Forelimb muscle (tissue), 1 donor: Measurements from ENCODE around the gene AKAP12. TPM values are rescaled to one million over a fixed set of nuclear protein-coding genes. Genes with fewer than 3 reads are reported as not detected.

Experiments used
- DNase-seq: peaks from one replicate; pipeline ENCODE4 v3.0.0-alpha.2; 2013; ENCODE audit warnings: low read depth
- polyA plus RNA-seq: library from polyadenylated mRNA; unstranded; fragments of 120-200 nt; gene quantifications from one replicate; pipeline ENCODE4 v1.2.1, GENCODE V29; 2013; ENCODE audit not compliant: insufficient read length

AKAP12 gene
- polyA plus RNA-seq, 1 donor, result 105 TPM

GRCh38 chr6:151279891-151280290 lies 40.1 kb downstream of the AKAP12 start:
- no peak for DNase-seq

GRCh38 chr6:151280859-151281258 lies 41.1 kb downstream of the AKAP12 start:
- no peak for DNase-seq

GRCh38 chr6:151284012-151284411 lies 44.2 kb downstream of the AKAP12 start:
- no peak for DNase-seq

- no peak for DNase-seq
These were observed 44.8 kb downstream of the AKAP12 start for GRCh38 chr6:151284548-151285017.

GRCh38 chr6:151285122-151285521 lies 45.4 kb downstream of the AKAP12 start:
- DNase-seq, result peak; percentile 73

GRCh38 chr6:151286214-151286613 lies 46.4 kb downstream of the AKAP12 start:
- DNase-seq, result no peak

- DNase-seq, result no peak
These were observed 49.1 kb downstream of the AKAP12 start for GRCh38 chr6:151288712-151289398.

GRCh38 chr6:151289399-151290007 lies 49.7 kb downstream of the AKAP12 start:
- DNase-seq, result no peak

GRCh38 chr6:151290877-151291721 lies 51.3 kb downstream of the AKAP12 start:
- no peak for DNase-seq

- no peak for DNase-seq
These were observed 51.9 kb downstream of the AKAP12 start for GRCh38 chr6:151291722-151292059.

GRCh38 chr6:151292974-151293687 lies 53.4 kb downstream of the AKAP12 start:
- DNase-seq, result no peak

- no peak for DNase-seq
These were observed 53.9 kb downstream of the AKAP12 start for GRCh38 chr6:151293688-151294016.

GRCh38 chr6:151294561-151295101 lies 54.9 kb downstream of the AKAP12 start:
- no peak for DNase-seq

GRCh38 chr6:151297886-151298285 lies 58.1 kb downstream of the AKAP12 start:
- no peak for DNase-seq

- DNase-seq, result no peak
These were observed 59.2 kb downstream of the AKAP12 start for GRCh38 chr6:151299011-151299410.

GRCh38 chr6:151300267-151300991 lies 60.7 kb downstream of the AKAP12 start:
- no peak for DNase-seq

- DNase-seq, result no peak
These were observed 61.8 kb downstream of the AKAP12 start for GRCh38 chr6:151301547-151301946.

- no peak for DNase-seq
These were observed 63.5 kb downstream of the AKAP12 start for GRCh38 chr6:151303231-151303630.

GRCh38 chr6:151306269-151306783 lies 66.6 kb downstream of the AKAP12 start:
- DNase-seq, result no peak

- no peak for DNase-seq
These were observed 67.7 kb downstream of the AKAP12 start for GRCh38 chr6:151307501-151307900.

- DNase-seq, result no peak
These were observed 69.9 kb downstream of the AKAP12 start for GRCh38 chr6:151309619-151310018.
